Gastrocnemius medialis (tissue), 4 donors: ENCODE results near the gene HNRNPH3. TPM values are rescaled to one million over a fixed set of nuclear protein-coding genes. Genes with fewer than 3 reads are reported as not detected.

Experiments
- ATAC-seq, 2 donors: fragments of 150-250 bp; one replicate each; pipeline ENCODE4 v1.9.1; 2016
- DNase-seq, 2 donors: peaks; one replicate each; pipeline ENCODE4 v3.0.0-alpha.2; 2019
- H3K27ac ChIP-seq, 4 donors: fragments of 200-600 bp; sonication (generic); 1 replicate in 1 of 4; 2 replicates in 3 of 4; pipeline ENCODE4 v1.5.1; 2016 to 2018; ENCODE audit warnings: mild to moderate bottlenecking in 2 of 4, moderate library complexity in 1 of 4
- H3K27me3 ChIP-seq, 3 donors: fragments of 200-600 bp; sonication (generic) in 2 of 3; 1 replicate in 1 of 3; 2 replicates in 2 of 3; pipeline versions ENCODE4 v1.5.1 to v1.6.0; 2016 to 2019; ENCODE audit warnings: mild to moderate bottlenecking in 1 of 3, moderate library complexity in 1 of 3
- H3K36me3 ChIP-seq, 2 donors: fragments of 200-600 bp; sonication (generic) in 1 of 2; one replicate each; pipeline ENCODE4 v1.5.1; 2017 to 2018
- H3K4me1 ChIP-seq, 2 donors: fragments of 200-600 bp; sonication (generic) in 1 of 2; one replicate each; pipeline ENCODE4 v1.5.1; 2016 to 2017; ENCODE audit warnings: mild to moderate bottlenecking in 2 of 2
- H3K4me3 ChIP-seq, 4 donors: fragments of 200-600 bp; sonication (generic) in 3 of 4; 1 replicate in 1 of 4; 2 replicates in 3 of 4; pipeline ENCODE4 v1.5.1; 2016 to 2019; ENCODE audit warnings: mild to moderate bottlenecking in 2 of 4
- H3K9me3 ChIP-seq, 3 donors: fragments of 200-600 bp; sonication (generic) in 2 of 3; 1 replicate in 1 of 3; 2 replicates in 2 of 3; pipeline ENCODE4 v1.5.1; 2016 to 2019
- POLR2A ChIP-seq, 2 donors: fragments of 450-650 bp; IDR thresholded peaks; one replicate each; pipeline ENCODE4 v1.6.1; 2017; ENCODE audit warnings: antibody characterized with exemption in 2 of 2, mild to moderate bottlenecking in 2 of 2, moderate library complexity in 2 of 2
- in situ Hi-C, 4 donors: fragments of 200-750 bp; cut with MboI; loops; one replicate each; pipeline versions ENCODE4 v1.15.0 to v1.8.0; 2017; ENCODE audit warnings: low sequenced_read_pairs in 4 of 4
- intact Hi-C: fragments of 100-400 bp; cut with DNase I; formaldehyde crosslinking; loops from one replicate; pipeline ENCODE4 v1.15.1; 2023; ENCODE audit warnings: low total_unique reads
- total RNA-seq, 4 donors: library from RNA; depleted of rRNA; stranded (reverse); fragments of >200 nt; gene quantifications; one replicate each; pipeline versions ENCODE4 v1.1.0 to v1.2.3, GENCODE V29; 2016
- TF ChIP-seq, protein P1 (sequence below), 5 experiments: fragments of 450-650 bp in 3 of 5; fragments of 200-600 bp in 2 of 5; sonication (generic) in 2 of 5; IDR thresholded peaks in 4 of 5; conservative IDR thresholded peaks in 1 of 5; 1 replicate in 4 of 5; 2 replicates in 1 of 5; pipeline ENCODE4 v1.5.1; 2016 to 2019; ENCODE audit warnings: antibody characterized with exemption in 5 of 5, mild to moderate bottlenecking in 3 of 5, moderate library complexity in 3 of 5

HNRNPH3 gene
- total RNA-seq, 4 donors from 2014 or later: 19.7 to 51.6 (median 25.8) TPM

DNA sequence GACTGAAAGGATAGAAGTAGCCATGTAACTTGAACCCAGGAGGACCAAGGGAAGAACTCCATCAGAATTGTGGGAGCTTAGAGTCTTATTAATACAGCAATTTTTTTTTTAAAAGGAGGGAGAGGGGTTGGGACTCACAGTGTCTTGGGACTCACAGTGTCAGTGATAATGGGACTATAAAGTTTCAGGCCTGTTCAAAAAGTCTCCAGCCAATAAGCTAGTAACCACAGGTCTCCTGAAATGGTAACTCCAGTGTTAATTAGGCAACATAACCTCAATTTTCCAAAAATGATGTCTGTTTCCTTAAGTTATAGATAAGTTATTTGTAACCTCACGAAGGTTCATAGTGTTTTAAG is 2.4 kb upstream of the HNRNPH3 start:
- Histone ChIP-seq H3K27me3 (no peaks in the 10 kb centered on the region), H3K27ac (peak overlapping the region; percentile 73 to 100 (median 99)), H3K4me3 (no peak overlapping the region), H3K4me1 (peaks cover 22 to 29% of the 10 kb centered on the region in 2 donors), H3K36me3 (no peaks in the 10 kb centered on the region), H3K9me3 (no peaks in the 10 kb centered on the region)
- ATAC-seq (no peak), DNase-seq (no peak)
- in situ Hi-C loops: loop anchor here in 3 of 4 donors (10.0 to 25.0 kb wide), 3 partner anchors 255 to 442 kb away; partner anchors contain the start of genes HERC4 (in 2 of the 3) and SIRT1 (in 1 of the 3)
- no peak for TF ChIP-seq POLR2A (IDR thresholded peaks at IDR 0.05)
- TF ChIP-seq, protein P1, sequence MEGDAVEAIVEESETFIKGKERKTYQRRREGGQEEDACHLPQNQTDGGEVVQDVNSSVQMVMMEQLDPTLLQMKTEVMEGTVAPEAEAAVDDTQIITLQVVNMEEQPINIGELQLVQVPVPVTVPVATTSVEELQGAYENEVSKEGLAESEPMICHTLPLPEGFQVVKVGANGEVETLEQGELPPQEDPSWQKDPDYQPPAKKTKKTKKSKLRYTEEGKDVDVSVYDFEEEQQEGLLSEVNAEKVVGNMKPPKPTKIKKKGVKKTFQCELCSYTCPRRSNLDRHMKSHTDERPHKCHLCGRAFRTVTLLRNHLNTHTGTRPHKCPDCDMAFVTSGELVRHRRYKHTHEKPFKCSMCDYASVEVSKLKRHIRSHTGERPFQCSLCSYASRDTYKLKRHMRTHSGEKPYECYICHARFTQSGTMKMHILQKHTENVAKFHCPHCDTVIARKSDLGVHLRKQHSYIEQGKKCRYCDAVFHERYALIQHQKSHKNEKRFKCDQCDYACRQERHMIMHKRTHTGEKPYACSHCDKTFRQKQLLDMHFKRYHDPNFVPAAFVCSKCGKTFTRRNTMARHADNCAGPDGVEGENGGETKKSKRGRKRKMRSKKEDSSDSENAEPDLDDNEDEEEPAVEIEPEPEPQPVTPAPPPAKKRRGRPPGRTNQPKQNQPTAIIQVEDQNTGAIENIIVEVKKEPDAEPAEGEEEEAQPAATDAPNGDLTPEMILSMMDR (IDR thresholded peaks at IDR 0.05 in 4 of 5, conservative IDR thresholded peaks at IDR 0.05 in 1 of 5): no peak
- intact Hi-C loops: no loop called here

DNA sequence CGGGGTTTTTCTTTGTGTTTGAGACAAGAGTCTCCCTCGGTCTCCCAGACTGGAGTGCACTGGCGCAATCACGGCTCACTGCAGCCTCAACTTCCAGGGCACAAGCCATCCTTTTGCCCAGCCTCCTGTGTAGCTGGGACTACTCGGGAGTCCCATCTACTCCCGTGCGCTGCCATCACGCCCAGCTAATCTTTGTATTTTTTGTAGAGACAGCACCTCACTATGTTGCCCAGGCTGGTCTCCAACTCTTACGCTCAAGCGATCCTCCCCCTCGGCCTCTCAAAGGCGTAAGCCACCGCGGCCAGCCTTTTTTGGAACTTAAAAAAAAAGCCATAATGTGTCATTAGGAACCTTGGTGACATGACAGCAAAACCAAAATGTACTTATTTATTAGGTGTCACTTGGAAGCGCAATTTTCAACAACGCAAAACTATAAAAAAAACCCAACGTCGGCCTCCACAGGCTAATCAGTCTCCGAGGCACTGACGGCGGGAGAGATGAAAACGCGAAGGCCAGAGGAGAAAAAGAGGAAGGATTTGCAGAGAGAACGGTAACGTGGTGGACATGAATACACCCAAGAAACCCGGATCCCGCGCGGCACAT is 911 bp upstream of the HNRNPH3 start:
- in situ Hi-C loops: loop anchor here in 2 of 4 donors (25.0 kb wide), 2 partner anchors 269 to 444 kb away; partner anchors contain the start of gene SIRT1 (in 1 of the 2)
- H3K4me1 ChIP-seq: peaks cover 37 to 44% of the 10 kb centered on the region in 2 donors

DNA sequence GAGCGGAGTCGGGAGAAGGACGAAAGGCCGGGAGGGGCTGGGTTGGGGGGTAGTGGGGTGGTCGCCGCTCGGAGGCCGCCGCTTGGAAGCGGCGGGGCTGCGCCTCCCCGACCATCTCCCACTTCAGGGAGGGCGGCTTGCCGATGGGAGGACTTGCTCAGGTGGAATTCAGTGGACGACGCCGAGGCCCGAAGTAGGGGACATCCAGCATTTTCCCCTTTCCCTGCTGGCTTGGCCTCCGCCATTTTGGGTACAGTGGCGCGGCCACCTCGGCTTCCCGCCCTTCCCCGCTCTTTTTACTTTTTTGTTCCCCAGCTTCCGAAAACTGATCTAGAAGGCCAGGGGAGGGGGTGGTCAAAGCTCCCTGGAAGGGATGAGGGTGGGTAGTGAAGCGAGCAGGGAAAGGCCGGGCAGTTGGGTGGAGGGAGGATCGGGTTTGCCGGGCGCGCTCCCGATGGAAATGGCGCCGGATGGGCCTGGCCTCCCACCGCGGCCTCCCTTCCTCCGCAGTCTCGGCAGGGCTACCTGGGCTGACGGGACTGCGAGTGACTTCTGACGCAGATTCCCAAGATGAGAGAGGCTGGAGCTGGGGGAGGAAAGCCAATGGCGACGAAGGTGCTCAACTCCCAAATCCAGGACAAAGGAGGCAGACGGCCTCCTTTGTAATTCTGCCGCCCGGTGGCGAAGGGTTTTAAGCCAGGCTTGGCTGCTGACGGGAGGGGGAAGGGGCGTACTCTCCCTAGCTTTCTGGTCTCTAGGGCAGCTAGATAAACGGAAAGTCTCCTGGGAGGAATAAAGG is 594 bp downstream of the HNRNPH3 start, which contains the start of gene PBLD:
Gene PBLD (minus strand): TSS at position 670 of the 799 bp plus-strand sequence. CDS start 26,084 bp downstream, outside the sequence.
- Histone ChIP-seq H3K4me1 (peaks cover 51 to 59% of the 10 kb centered on the region in 2 donors), H3K36me3 (no peaks in the 10 kb centered on the region), H3K4me3 (peak within 1 kb of the TSS; percentile 94 to 98 (median 97)), H3K27me3 (no peaks in the 10 kb centered on the region), H3K27ac (peak within 1 kb of the TSS; percentile 99 to 100 (median 100)), H3K9me3 (no peaks in the 10 kb centered on the region)
- intact Hi-C loops: loop anchor here (2.0 to 10.0 kb wide), 6 partner anchors 75 to 668 kb away; partner anchors contain the start of genes CCAR1, HERC4 and RUFY2
- peak; percentile 57 to 66 for DNase-seq
- TF ChIP-seq, protein P1 (IDR thresholded peaks at IDR 0.05 in 4 of 5, conservative IDR thresholded peaks at IDR 0.05 in 1 of 5): peak in 4 of 5 experiments; percentile 29 to 56 (median 52)
- peak; percentile 33 to 62 for TF ChIP-seq POLR2A (IDR thresholded peaks at IDR 0.05)
- ATAC-seq: peak; percentile 47 to 50
- in situ Hi-C loops: loop anchor here in 2 of 4 donors (25.0 kb wide), 2 partner anchors 270 to 445 kb away; partner anchors contain the start of gene SIRT1 (in 1 of the 2)

More for the DNA sequence above, 911 bp upstream of the HNRNPH3 start:
- intact Hi-C loops: loop anchor here (1.0 to 10.0 kb wide), 6 partner anchors 76 to 666 kb away; partner anchors contain the start of genes CCAR1, RUFY2, SIRT1 and SLC25A16
- Histone ChIP-seq H3K27me3 (no peaks in the 10 kb centered on the region), H3K36me3 (no peaks in the 10 kb centered on the region), H3K27ac (peak overlapping the region; percentile 99 to 100 (median 100)), H3K4me3 (peak overlapping the region; percentile 94 to 98 (median 97)), H3K9me3 (no peaks in the 10 kb centered on the region)
- TF ChIP-seq, protein P1 (IDR thresholded peaks at IDR 0.05 in 4 of 5, conservative IDR thresholded peaks at IDR 0.05 in 1 of 5): no peak
- no peak for TF ChIP-seq POLR2A (IDR thresholded peaks at IDR 0.05)
- no peak for ATAC-seq
- DNase-seq: peak in 1 of 2 donors; percentile 33

DNA sequence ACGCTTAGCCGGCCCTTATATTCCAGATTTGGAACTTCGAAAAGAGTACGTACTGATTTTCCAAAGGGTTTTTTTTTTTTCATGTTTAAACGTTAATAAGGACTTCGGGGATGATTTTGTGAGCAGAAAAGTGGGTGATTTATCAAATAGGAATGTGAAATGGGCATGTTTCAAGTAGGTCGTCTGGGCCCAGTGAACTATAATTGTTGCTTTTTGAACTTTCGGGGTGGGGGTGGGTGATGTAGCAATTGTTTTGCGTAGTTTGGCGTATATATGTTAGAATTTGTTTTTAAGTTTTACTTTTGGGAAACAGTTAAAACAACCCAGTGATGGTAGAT is 1.2 kb downstream of the HNRNPH3 start:
- ATAC-seq (no peak), DNase-seq (no peak)
- Histone ChIP-seq H3K4me3 (peak overlapping the region; percentile 94 to 98 (median 97)), H3K36me3 (no peaks in the 10 kb centered on the region), H3K9me3 (no peaks in the 10 kb centered on the region), H3K27ac (peak overlapping the region; percentile 99 to 100 (median 100)), H3K27me3 (no peaks in the 10 kb centered on the region), H3K4me1 (peaks cover 50 to 60% of the 10 kb centered on the region in 2 donors)
- intact Hi-C loops (loop anchor here (2.0 to 10.0 kb wide), 6 partner anchors 74 to 668 kb away; partner anchors contain the start of genes CCAR1, HERC4 and RUFY2), in situ Hi-C loops (loop anchor here in 2 of 4 donors (25.0 kb wide), 2 partner anchors 271 to 446 kb away; partner anchors contain the start of gene SIRT1 (in 1 of the 2))
- TF ChIP-seq, protein P1 (IDR thresholded peaks at IDR 0.05 in 4 of 5, conservative IDR thresholded peaks at IDR 0.05 in 1 of 5): no peak
- TF ChIP-seq POLR2A (IDR thresholded peaks at IDR 0.05): no peak
